ENCODE results near the gene B3GNT4.

B3GNT4 gene

GRCh38 chr12:122204167-122205052 lies 901 bp downstream of the B3GNT4 start:
- H3K27me3 ChIP-seq (replicated peaks; ENCODE audit: control insufficient read depth, insufficient read depth, low read length) = peaks cover 32% of the 10 kb centered on the region
- H3K36me3 ChIP-seq (ENCODE audit: control insufficient read depth, insufficient read depth, low read length, severe bottlenecking) = peaks cover 23% of the 10 kb centered on the region
- H3K4me1 ChIP-seq (ENCODE audit: control insufficient read depth, insufficient read depth, low read length) = peaks cover 4% of the 10 kb centered on the region
- H3K9me3 ChIP-seq (ENCODE audit: control insufficient read depth, low read length) = no peaks in the 10 kb centered on the region
- peak overlapping the region; percentile 80 for H3K4me3 ChIP-seq (ENCODE audit: low read length)
- DNase-seq (ENCODE audit: low read depth) = peak; percentile 10
- H3K9ac ChIP-seq (ENCODE audit: low read length) = no peak overlapping the region

- DNase-seq (ENCODE audit: low read depth) = no peak
- H3K27me3 ChIP-seq (replicated peaks; ENCODE audit: control insufficient read depth, insufficient read depth, low read length) = peaks cover 25% of the 10 kb centered on the region
- H3K36me3 ChIP-seq (ENCODE audit: control insufficient read depth, insufficient read depth, low read length, severe bottlenecking) = peaks cover 32% of the 10 kb centered on the region
- H3K9ac ChIP-seq (ENCODE audit: low read length) = no peak overlapping the region
- H3K9me3 ChIP-seq (ENCODE audit: control insufficient read depth, low read length) = no peaks in the 10 kb centered on the region
- peaks cover 4% of the 10 kb centered on the region for H3K4me1 ChIP-seq (ENCODE audit: control insufficient read depth, insufficient read depth, low read length)
- H3K4me3 ChIP-seq (ENCODE audit: low read length) = no peak overlapping the region
Observed at GRCh38 chr12:122205053-122205925, 1.8 kb downstream of the B3GNT4 start.

- Histone ChIP-seq H3K9me3 (ENCODE audit: control insufficient read depth, low read length) (no peaks in the 10 kb centered on the region), H3K4me3 (ENCODE audit: low read length) (no peak overlapping the region), H3K36me3 (ENCODE audit: control insufficient read depth, insufficient read depth, low read length, severe bottlenecking) (peaks cover 38% of the 10 kb centered on the region), H3K27me3 (replicated peaks; ENCODE audit: control insufficient read depth, insufficient read depth, low read length) (peaks cover 17% of the 10 kb centered on the region), H3K4me1 (ENCODE audit: control insufficient read depth, insufficient read depth, low read length) (peaks cover 4% of the 10 kb centered on the region), H3K9ac (ENCODE audit: low read length) (no peak overlapping the region)
- DNase-seq (ENCODE audit: low read depth) = no peak
Observed at GRCh38 chr12:122206111-122206881, 2.8 kb downstream of the B3GNT4 start.

DNA sequence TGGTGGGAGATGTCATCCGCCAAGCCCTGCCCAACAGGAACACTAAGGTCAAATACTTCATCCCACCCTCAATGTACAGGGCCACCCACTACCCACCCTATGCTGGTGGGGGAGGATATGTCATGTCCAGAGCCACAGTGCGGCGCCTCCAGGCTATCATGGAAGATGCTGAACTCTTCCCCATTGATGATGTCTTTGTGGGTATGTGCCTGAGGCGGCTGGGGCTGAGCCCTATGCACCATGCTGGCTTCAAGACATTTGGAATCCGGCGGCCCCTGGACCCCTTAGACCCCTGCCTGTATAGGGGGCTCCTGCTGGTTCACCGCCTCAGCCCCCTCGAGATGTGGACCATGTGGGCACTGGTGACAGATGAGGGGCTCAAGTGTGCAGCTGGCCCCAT lies 3.5 kb downstream of the B3GNT4 start:
- H3K36me3 ChIP-seq (ENCODE audit: control insufficient read depth, insufficient read depth, low read length, severe bottlenecking) = peaks cover 43% of the 10 kb centered on the region
- peaks cover 4% of the 10 kb centered on the region for H3K4me1 ChIP-seq (ENCODE audit: control insufficient read depth, insufficient read depth, low read length)
- H3K9me3 ChIP-seq (ENCODE audit: control insufficient read depth, low read length) = no peaks in the 10 kb centered on the region
- no peak for DNase-seq (ENCODE audit: low read depth)
- H3K9ac ChIP-seq (ENCODE audit: low read length) = no peak overlapping the region
- peaks cover 11% of the 10 kb centered on the region for H3K27me3 ChIP-seq (replicated peaks; ENCODE audit: control insufficient read depth, insufficient read depth, low read length)
- no peak overlapping the region for H3K4me3 ChIP-seq (ENCODE audit: low read length)

GRCh38 chr12:122207391-122207790 lies 3.9 kb downstream of the B3GNT4 start:
- H3K36me3 ChIP-seq (ENCODE audit: control insufficient read depth, insufficient read depth, low read length, severe bottlenecking) = peaks cover 48% of the 10 kb centered on the region
- H3K4me1 ChIP-seq (ENCODE audit: control insufficient read depth, insufficient read depth, low read length) = peaks cover 4% of the 10 kb centered on the region
- H3K9ac ChIP-seq (ENCODE audit: low read length) = no peak overlapping the region
- H3K27me3 ChIP-seq (replicated peaks; ENCODE audit: control insufficient read depth, insufficient read depth, low read length) = peaks cover 7% of the 10 kb centered on the region
- no peaks in the 10 kb centered on the region for H3K9me3 ChIP-seq (ENCODE audit: control insufficient read depth, low read length)
- no peak overlapping the region for H3K4me3 ChIP-seq (ENCODE audit: low read length)
- DNase-seq (ENCODE audit: low read depth) = no peak

GRCh38 chr12:122208073-122208820 lies 4.7 kb downstream of the B3GNT4 start:
- H3K36me3 ChIP-seq (ENCODE audit: control insufficient read depth, insufficient read depth, low read length, severe bottlenecking) = peaks cover 55% of the 10 kb centered on the region

DNA sequence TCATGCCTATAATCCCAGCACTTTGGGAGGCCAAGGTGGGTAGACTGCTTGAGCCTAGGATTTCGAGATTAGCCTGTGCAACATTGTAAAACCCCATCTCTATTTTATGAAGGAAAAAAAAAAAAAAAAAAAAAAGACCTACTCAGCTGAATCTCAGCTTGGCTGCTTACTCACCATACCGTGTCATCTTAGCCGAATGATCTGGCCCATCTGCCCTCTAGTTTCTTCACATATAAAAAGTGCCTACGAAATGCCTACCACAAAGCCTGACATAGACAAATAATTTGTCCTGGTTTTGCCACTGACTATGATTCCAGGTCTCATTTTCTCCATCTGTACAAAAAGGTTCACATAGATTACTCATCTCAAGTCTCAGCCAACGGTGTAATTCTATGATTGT lies 12.3 kb downstream of the B3GNT4 start:
- no peaks in the 10 kb centered on the region for H3K27me3 ChIP-seq (replicated peaks; ENCODE audit: control insufficient read depth, insufficient read depth, low read length)
- H3K4me1 ChIP-seq (ENCODE audit: control insufficient read depth, insufficient read depth, low read length) = no peaks in the 10 kb centered on the region
- H3K4me3 ChIP-seq (ENCODE audit: low read length) = no peak overlapping the region
- H3K36me3 ChIP-seq (ENCODE audit: control insufficient read depth, insufficient read depth, low read length, severe bottlenecking) = peaks cover 77% of the 10 kb centered on the region
- DNase-seq (ENCODE audit: low read depth) = no peak
- H3K9ac ChIP-seq (ENCODE audit: low read length) = no peak overlapping the region
- no peaks in the 10 kb centered on the region for H3K9me3 ChIP-seq (ENCODE audit: control insufficient read depth, low read length)

More at GRCh38 chr12:122208073-122208820, 4.7 kb downstream of the B3GNT4 start:
- Histone ChIP-seq H3K9ac (ENCODE audit: low read length) (no peak overlapping the region), H3K9me3 (ENCODE audit: control insufficient read depth, low read length) (no peaks in the 10 kb centered on the region), H3K27me3 (replicated peaks; ENCODE audit: control insufficient read depth, insufficient read depth, low read length) (peaks cover 5% of the 10 kb centered on the region), H3K4me1 (ENCODE audit: control insufficient read depth, insufficient read depth, low read length) (peaks cover under 1% of the 10 kb centered on the region), H3K4me3 (ENCODE audit: low read length) (no peak overlapping the region)
- DNase-seq (ENCODE audit: low read depth) = no peak

DNA sequence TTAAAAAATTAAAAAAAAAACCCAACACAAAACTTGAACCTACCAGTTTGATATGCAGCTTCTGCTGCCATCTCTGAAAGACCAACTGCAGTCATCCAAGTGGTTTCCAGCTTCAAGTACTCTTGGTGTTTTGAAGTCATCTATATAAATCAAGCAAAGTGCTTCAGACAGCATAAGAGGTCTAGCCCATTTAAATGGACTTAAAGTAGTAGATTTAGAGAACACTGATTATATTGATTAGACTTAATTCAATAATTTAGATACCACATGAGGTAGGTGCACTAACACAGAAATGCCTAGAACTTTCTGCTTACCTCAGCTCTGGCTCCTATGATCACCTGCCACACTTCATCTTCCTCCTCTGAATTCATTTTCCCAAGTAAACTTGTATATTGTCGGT lies 12.9 kb downstream of the B3GNT4 start:
- no peaks in the 10 kb centered on the region for H3K27me3 ChIP-seq (replicated peaks; ENCODE audit: control insufficient read depth, insufficient read depth, low read length)
- H3K9ac ChIP-seq (ENCODE audit: low read length) = no peak overlapping the region
- H3K9me3 ChIP-seq (ENCODE audit: control insufficient read depth, low read length) = no peaks in the 10 kb centered on the region
- H3K4me1 ChIP-seq (ENCODE audit: control insufficient read depth, insufficient read depth, low read length) = no peaks in the 10 kb centered on the region
- DNase-seq (ENCODE audit: low read depth) = no peak
- H3K36me3 ChIP-seq (ENCODE audit: control insufficient read depth, insufficient read depth, low read length, severe bottlenecking) = peaks cover 79% of the 10 kb centered on the region
- H3K4me3 ChIP-seq (ENCODE audit: low read length) = no peak overlapping the region

DNA sequence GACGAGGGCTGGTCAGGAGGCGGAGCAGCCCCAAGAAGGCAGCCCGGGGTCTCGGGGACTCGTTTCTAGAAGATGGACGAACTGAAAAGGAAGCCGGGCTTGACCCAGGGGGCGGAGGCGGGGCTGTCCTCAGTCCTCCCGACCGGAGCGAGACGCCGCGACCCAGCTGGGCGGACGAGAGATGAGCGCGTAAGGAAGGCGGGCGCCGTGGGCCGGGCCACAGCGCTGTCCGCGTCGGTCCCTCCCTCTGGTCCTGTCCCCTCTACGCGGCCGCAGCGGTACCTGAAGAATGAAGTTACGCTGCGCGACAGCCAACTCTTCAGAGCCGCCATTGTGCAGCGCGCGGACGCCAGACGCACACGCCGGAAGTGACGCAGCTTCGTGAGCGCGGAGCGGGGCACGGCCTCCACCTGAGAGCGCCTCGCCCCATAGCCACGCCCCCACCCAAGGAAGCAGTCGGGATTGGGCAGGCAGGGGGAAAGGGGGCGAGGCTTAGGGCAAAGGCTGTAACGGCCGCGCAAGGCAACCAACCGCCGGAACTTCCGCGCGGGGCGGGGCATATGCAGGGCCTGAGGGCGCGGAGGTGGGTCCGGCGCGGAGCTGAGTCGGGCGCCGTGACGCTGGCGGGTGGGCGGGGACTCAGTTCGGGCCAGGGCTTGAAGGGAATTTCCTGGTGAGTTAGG lies 22.3 kb downstream of the B3GNT4 start, which contains the start of gene DIABLO:
Gene DIABLO (minus strand): TSS at position 370 of the 683 bp plus-strand sequence. CDS start 38 bp downstream, at position 332.
- H3K27me3 ChIP-seq (replicated peaks; ENCODE audit: control insufficient read depth, insufficient read depth, low read length) = no peaks in the 10 kb centered on the region
- H3K36me3 ChIP-seq (ENCODE audit: control insufficient read depth, insufficient read depth, low read length, severe bottlenecking) = peaks cover 30% of the 10 kb centered on the region
- no peaks in the 10 kb centered on the region for H3K9me3 ChIP-seq (ENCODE audit: control insufficient read depth, low read length)
- H3K4me1 ChIP-seq (ENCODE audit: control insufficient read depth, insufficient read depth, low read length) = peaks cover 18% of the 10 kb centered on the region
- H3K9ac ChIP-seq (ENCODE audit: low read length) = peak within 1 kb of the TSS; percentile 97
- peak within 1 kb of the TSS; percentile 99 for H3K4me3 ChIP-seq (ENCODE audit: low read length)
- DNase-seq (ENCODE audit: low read depth) = peak; percentile 100
